Gastrocnemius medialis (tissue), 4 donors: ENCODE measurements around the gene ALCAM.

Experiments
- POLR2A ChIP-seq, 2 donors: fragments of 450-650 bp; IDR thresholded peaks; one replicate each; pipeline ENCODE4 v1.6.1; 2017; ENCODE audit warnings: antibody characterized with exemption in 2 of 2, mild to moderate bottlenecking in 2 of 2, moderate library complexity in 2 of 2
- TF ChIP-seq, protein P1 (sequence below), 5 experiments: fragments of 450-650 bp in 3 of 5; fragments of 200-600 bp in 2 of 5; sonication (generic) in 2 of 5; IDR thresholded peaks in 4 of 5; conservative IDR thresholded peaks in 1 of 5; 1 replicate in 4 of 5; 2 replicates in 1 of 5; pipeline ENCODE4 v1.5.1; 2016 to 2019; ENCODE audit warnings: antibody characterized with exemption in 5 of 5, mild to moderate bottlenecking in 3 of 5, moderate library complexity in 3 of 5

DNA sequence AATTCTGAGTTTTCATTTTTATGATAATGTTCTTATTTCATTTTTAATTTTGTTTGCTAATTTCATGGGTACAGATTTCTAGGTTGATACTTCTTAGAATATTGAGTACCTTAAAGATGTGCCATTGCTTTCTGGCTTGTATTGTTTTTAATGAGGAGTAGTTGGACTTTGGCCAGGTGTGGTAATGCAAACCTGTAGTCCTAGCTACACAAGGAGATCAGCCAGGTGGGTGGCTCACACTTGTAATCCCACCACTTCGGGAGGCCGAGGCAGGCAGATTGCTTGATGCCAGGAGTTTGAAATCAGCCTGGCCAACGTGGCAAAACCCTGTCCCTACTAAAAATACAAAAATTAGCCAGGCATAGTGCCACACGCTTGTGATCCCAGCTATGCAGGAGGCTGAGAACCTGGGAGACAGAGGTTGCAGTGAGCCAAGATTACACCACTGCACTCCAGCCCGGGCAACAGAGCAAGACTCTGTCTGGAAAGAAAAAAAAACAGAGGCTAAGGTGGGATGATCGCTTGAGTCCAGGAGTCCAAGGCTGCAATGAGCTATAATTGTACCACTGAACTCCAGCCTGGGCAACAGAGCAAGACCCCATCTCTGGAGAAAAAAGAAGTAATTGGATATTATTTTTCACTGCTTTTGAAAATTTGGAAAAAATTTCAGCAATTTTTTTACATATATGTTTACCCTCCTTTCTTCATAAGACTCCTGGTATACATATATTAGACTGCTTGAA lies 198.0 kb downstream of the ALCAM start:
- TF ChIP-seq, protein P1, sequence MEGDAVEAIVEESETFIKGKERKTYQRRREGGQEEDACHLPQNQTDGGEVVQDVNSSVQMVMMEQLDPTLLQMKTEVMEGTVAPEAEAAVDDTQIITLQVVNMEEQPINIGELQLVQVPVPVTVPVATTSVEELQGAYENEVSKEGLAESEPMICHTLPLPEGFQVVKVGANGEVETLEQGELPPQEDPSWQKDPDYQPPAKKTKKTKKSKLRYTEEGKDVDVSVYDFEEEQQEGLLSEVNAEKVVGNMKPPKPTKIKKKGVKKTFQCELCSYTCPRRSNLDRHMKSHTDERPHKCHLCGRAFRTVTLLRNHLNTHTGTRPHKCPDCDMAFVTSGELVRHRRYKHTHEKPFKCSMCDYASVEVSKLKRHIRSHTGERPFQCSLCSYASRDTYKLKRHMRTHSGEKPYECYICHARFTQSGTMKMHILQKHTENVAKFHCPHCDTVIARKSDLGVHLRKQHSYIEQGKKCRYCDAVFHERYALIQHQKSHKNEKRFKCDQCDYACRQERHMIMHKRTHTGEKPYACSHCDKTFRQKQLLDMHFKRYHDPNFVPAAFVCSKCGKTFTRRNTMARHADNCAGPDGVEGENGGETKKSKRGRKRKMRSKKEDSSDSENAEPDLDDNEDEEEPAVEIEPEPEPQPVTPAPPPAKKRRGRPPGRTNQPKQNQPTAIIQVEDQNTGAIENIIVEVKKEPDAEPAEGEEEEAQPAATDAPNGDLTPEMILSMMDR (IDR thresholded peaks at IDR 0.05 in 4 of 5, conservative IDR thresholded peaks at IDR 0.05 in 1 of 5) = no peak
- no peak for TF ChIP-seq POLR2A (IDR thresholded peaks at IDR 0.05)
